ENCODE measurements around the gene MAD2L2. TPM values are rescaled to one million over a fixed set of nuclear protein-coding genes. Genes with fewer than 3 reads are reported as not detected.

Gene MAD2L2
- total and polyA plus RNA-seq, 7 donors = 25.9 to 61.8 (median 39.0) TPM

- ATAC-seq (no peak), DNase-seq (no peak)
- no peaks in the 10 kb centered on the region for H3K9me3 ChIP-seq
- intact Hi-C loops (cut with DNase I) = no loop called here
- no peak for TF ChIP-seq CTCF (IDR thresholded peaks at IDR 0.05)
- no peak overlapping the region for H3K27ac ChIP-seq
- no peaks in the 10 kb centered on the region for H3K27me3 ChIP-seq (ENCODE audit: insufficient read depth in 3 of 3, low read length in 2 of 3)
- 61 to 77% (median 68%) methylated on average over 6 of the region's 6 CpGs for WGBS, 3 donors
- H3K4me1 ChIP-seq = peaks cover 7% of the 10 kb centered on the region
- H3K36me3 ChIP-seq (ENCODE audit: insufficient read depth in 1 of 2, low read depth in 1 of 2) = peaks cover 2 to 36% of the 10 kb centered on the region in 2 donors
- no peak overlapping the region for H3K4me3 ChIP-seq
Observed at GRCh38 chr1:11657654-11658053, 23.3 kb downstream of the MAD2L2 start.

- intact Hi-C loops (cut with DNase I) = loop anchor here in 1 of 2 donors (5.0 kb wide), 1 partner anchor 62 kb away; no protein-coding TSS in a partner anchor
- H3K36me3 ChIP-seq (ENCODE audit: insufficient read depth in 1 of 2, low read depth in 1 of 2) = peaks cover 2 to 23% of the 10 kb centered on the region in 2 donors
- no peak overlapping the region for H3K27ac ChIP-seq
- peaks cover 0 to 4% (median 2%) of the 10 kb centered on the region in 3 donors for H3K27me3 ChIP-seq (ENCODE audit: insufficient read depth in 3 of 3, low read length in 2 of 3)
- H3K4me1 ChIP-seq = peaks cover 9% of the 10 kb centered on the region
- H3K9me3 ChIP-seq = no peaks in the 10 kb centered on the region
- ATAC-seq (peak; percentile 2 to 32 (median 8)), DNase-seq (no peak)
- no peak for TF ChIP-seq CTCF (IDR thresholded peaks at IDR 0.05)
- peak overlapping the region; percentile 77 for H3K4me3 ChIP-seq
- WGBS, 3 donors = 10 to 17% (median 15%) methylated on average over 24 to 45 of the region's 45 CpGs
Observed at GRCh38 chr1:11654939-11655808, 25.8 kb downstream of the MAD2L2 start.

GRCh38 chr1:11654137-11654938 lies 26.6 kb downstream of the MAD2L2 start, which contains the start of the genes FBXO2 and FBXO44:
Gene FBXO2 (minus strand): TSS chr1:11654429. CDS start chr1:11654340, 89 bp downstream.
Gene FBXO44 (plus strand): TSS chr1:11654877. CDS start chr1:11655836, 959 bp downstream.
- H3K4me3 ChIP-seq = peak within 1 kb of the TSS; percentile 77
- peaks cover 11% of the 10 kb centered on the region for H3K4me1 ChIP-seq
- no peak for TF ChIP-seq CTCF (IDR thresholded peaks at IDR 0.05)
- DNase-seq = peak; percentile 48 to 67
- peaks cover 0 to 7% (median 5%) of the 10 kb centered on the region in 3 donors for H3K27me3 ChIP-seq (ENCODE audit: insufficient read depth in 3 of 3, low read length in 2 of 3)
- intact Hi-C loops (cut with DNase I) = loop anchor here in 1 of 2 donors (5.0 kb wide), 1 partner anchor 63 kb away; no protein-coding TSS in a partner anchor
- H3K27ac ChIP-seq = no peak within 1 kb of the TSS
- H3K9me3 ChIP-seq = no peaks in the 10 kb centered on the region
- WGBS, 3 donors = 6 to 9% (median 8%) methylated on average over 46 to 94 of the region's 94 CpGs
- peaks cover 0 to 18% of the 10 kb centered on the region in 2 donors for H3K36me3 ChIP-seq (ENCODE audit: insufficient read depth in 1 of 2, low read depth in 1 of 2)
- peak; percentile 67 to 81 (median 69) for ATAC-seq

GRCh38 chr1:11653861-11654136 lies 27.1 kb downstream of the MAD2L2 start:
- intact Hi-C loops (cut with DNase I) = loop anchor here (2.0 to 5.0 kb wide), 2 partner anchors 61 to 64 kb away; no protein-coding TSS in a partner anchor
- no peak for TF ChIP-seq CTCF (IDR thresholded peaks at IDR 0.05)
- H3K9me3 ChIP-seq = no peaks in the 10 kb centered on the region
- peak overlapping the region; percentile 77 for H3K4me3 ChIP-seq
- peaks cover 11% of the 10 kb centered on the region for H3K4me1 ChIP-seq
- H3K27ac ChIP-seq = no peak overlapping the region
- peak in 1 of 2 donors; percentile 51 for DNase-seq
- peaks cover 0 to 7% (median 6%) of the 10 kb centered on the region in 3 donors for H3K27me3 ChIP-seq (ENCODE audit: insufficient read depth in 3 of 3, low read length in 2 of 3)
- 74 to 85% (median 75%) methylated on average over 5 to 7 of the region's 7 CpGs for WGBS, 3 donors
- no peak for ATAC-seq
- H3K36me3 ChIP-seq (ENCODE audit: insufficient read depth in 1 of 2, low read depth in 1 of 2) = peaks cover 0 to 14% of the 10 kb centered on the region in 2 donors
